HG03175 (cell line): ENCODE data around the gene ROPN1L.
"Not testable (repeated sequence)": the region's sequence is repeated elsewhere in the genome, so short reads cannot be mapped to it uniquely, and the experiment has no call there.

Source experiments
- ATAC-seq: cut with Tn5 transposase; IDR thresholded peaks from one replicate; pipeline ENCODE4 v1.9.1; 2021; ENCODE audit warnings: mild to moderate bottlenecking, moderate library complexity; ENCODE audit not compliant: unreplicated experiment

The ROPN1L gene

DNA sequence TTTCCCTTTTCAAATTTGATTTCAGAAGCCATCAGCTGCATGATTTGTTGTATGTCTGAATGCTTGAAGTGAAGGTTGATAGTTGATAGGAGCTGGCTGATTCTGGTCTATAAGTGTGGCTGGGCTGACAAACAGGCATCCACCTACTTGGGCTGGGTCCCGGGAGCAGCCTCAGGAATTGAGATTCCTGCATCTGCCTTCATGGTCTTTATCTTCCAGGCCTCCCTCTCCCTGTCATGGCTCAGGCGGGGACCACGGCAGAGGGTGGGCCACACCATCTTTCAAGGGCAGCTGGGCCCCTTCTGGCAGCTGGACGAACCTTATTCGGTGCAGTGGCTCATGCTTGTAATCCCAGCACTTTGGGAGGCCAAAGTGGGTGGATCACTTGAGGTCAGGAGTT is 55.9 kb downstream of the ROPN1L start:
- no peak for ATAC-seq

- no peak for ATAC-seq
Measured at GRCh38 chr5:10498350-10498749, 56.7 kb downstream of the ROPN1L start.

GRCh38 chr5:10499066-10499465 is 57.4 kb downstream of the ROPN1L start:
- ATAC-seq: no peak

DNA sequence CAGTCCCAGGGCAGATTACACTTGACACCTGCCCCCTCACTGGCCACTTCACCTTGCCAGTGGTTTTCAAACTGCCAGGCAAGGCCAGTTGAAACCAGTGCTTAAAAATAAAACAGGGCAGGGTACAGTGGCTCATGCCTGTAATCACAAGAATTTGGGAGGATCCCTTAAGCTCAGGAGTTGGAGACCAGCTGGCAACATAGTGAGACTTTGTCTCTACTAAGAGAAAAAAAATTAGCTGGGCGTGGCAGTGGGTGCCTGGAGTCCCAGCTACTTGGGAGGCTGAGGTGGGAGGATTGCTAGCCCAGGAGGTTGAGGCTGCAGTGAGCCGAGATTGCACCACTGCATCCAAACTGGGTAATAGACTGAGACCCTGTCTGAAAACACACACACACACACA is 58.1 kb downstream of the ROPN1L start:
- no peak for ATAC-seq

- ATAC-seq: no peak
Measured at GRCh38 chr5:10500669-10501068, 59.0 kb downstream of the ROPN1L start.

- ATAC-seq: no peak
Measured at GRCh38 chr5:10501554-10502075, 59.9 kb downstream of the ROPN1L start.

- ATAC-seq: no peak
Measured at GRCh38 chr5:10502130-10502529, 60.5 kb downstream of the ROPN1L start.

DNA sequence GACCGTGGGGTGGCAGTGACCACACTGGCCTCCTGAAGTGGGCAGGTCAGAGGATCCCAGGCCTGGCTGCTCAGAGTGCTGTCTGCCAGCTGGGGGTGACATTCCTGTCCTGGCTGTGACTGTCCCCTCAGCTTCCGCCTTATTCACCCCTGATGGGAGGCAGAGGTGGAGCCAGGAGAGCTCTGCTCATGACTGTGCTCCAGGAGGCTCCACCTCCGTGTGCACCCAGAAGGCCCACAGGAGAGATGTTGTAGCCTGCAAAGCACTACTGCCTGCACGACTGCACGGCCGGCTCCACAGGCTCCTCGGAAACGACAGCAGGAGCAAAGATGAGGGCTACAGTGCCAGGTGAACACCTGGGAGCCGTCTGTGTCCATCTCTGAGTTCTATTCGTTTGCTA is 60.9 kb downstream of the ROPN1L start:
- ATAC-seq: no peak

GRCh38 chr5:10503321-10503720 is 61.6 kb downstream of the ROPN1L start:
- ATAC-seq: no peak

DNA sequence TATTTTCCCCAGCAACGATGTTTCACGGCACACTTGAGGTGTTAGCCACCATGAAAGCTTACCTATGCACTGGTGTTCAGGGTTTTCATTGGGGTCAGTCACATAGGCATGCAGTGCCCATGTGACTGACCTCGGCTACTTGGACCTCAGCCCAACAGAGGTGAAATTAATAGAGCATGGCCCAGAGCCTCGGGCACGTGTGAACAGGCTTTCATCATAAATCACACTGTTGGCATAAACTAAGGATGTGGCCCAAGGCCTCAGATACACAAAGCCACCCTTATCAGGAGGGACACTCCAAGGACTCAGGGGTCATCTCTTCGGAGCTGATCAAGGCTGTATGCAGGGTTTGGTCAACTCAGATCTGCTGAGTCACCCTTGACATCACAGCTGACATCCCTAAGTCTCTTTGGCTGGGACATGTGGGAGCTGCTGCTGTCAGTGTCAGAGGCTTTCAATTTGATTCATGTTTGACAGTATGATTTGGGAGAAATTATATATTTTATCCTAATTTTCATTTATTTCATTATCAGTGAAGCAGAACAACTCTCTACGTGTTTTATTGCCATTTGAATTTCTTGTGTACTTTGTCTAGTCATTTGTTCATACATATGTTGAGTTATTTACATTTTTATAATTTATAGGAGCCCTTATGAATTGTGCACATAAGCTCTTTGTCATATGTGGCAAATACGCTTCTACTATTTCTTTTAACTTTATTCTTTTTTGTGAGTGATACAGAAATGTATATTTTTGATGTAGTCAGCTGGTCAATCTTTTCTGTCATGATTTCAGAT is 62.5 kb downstream of the ROPN1L start:
- ATAC-seq: no peak

GRCh38 chr5:10505517-10506095 is 63.9 kb downstream of the ROPN1L start:
- ATAC-seq: peak; percentile 84

DNA sequence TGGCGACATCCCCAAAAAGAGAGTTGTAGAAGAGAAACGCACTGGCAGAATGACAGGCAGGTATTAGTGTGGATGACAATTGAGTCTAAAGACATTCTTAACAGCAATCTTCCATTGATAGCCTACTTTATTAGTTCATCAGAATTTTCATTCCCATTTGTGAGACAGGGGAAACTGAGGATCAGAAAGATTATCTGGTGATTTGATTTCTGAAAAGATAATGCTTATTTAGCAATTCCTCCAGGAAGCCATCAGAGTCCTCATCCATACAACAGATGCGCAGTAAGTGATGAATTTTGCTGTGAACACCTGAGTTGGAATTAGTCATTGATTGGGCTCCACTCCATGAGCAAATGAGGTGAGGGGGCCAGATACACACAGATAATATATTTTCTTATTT is 64.9 kb downstream of the ROPN1L start:
- no peak for ATAC-seq

- ATAC-seq: no peak
Measured at GRCh38 chr5:10507575-10508096, 66.0 kb downstream of the ROPN1L start.

GRCh38 chr5:10509575-10509974 is 67.9 kb downstream of the ROPN1L start:
- ATAC-seq: no peak

GRCh38 chr5:10511741-10512640 is 70.3 kb downstream of the ROPN1L start:
- no peak for ATAC-seq

- ATAC-seq: no peak
Measured at GRCh38 chr5:10513501-10514442, 72.1 kb downstream of the ROPN1L start.

DNA sequence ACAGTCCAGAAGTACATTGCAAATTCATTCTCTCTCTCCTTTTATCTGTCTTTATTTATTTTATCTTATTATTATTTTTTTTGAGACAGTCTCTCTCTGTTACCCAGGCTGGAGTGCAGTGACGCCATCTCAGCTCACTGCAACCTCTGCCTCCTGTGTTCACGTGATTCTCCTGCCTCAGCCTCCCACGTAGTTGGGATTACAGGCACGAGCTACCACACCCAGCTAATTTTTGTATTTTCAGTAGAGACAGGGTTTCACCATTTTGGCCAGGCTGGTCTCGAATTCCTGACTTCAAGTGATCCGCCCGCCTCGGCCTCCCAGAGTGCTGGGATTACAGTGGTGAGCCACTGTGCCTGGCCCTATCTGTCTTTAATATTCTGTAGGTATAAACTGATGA is 72.9 kb downstream of the ROPN1L start:
- not testable (repeated sequence) for ATAC-seq
